Activated T-helper 2 cell treated with anti-CD3 and anti-CD28 coated beads, Interferon-gamma antibody, Interleukin-2, Interleukin-4, amounts not matched to agents 10 μg/mL and 5 μg/mL and 100 μg/mL, durations not matched to agents 14 hours and 24 hours and 36 hours (primary cell): ENCODE measurements around the gene KCNN1. TPM values are rescaled to one million over a fixed set of nuclear protein-coding genes. Genes with fewer than 3 reads are reported as not detected.
"Not testable (repeated sequence)": the region's sequence is repeated elsewhere in the genome, so short reads cannot be mapped to it uniquely, and the experiment has no call there.

Experiments
- DNase-seq: peaks from one replicate; pipeline ENCODE4 v3.0.0; 2021; ENCODE audit warnings: low spot score
- H3K27ac Mint-ChIP-seq: one replicate; pipeline ENCODE4 v1.8.0; 2021; ENCODE audit warnings: mixed read lengths
- H3K27me3 Mint-ChIP-seq: one replicate; pipeline ENCODE4 v1.8.0; 2021; ENCODE audit warnings: low read depth, mixed read lengths
- H3K36me3 Mint-ChIP-seq: one replicate; pipeline ENCODE4 v1.8.0; 2021; ENCODE audit warnings: low read depth, mixed read lengths
- H3K4me1 Mint-ChIP-seq: one replicate; pipeline ENCODE4 v1.8.0; 2021; ENCODE audit warnings: low read depth, mixed read lengths
- H3K4me3 Mint-ChIP-seq: one replicate; pipeline ENCODE4 v1.8.0; 2021; ENCODE audit warnings: low read depth, mild to moderate bottlenecking, moderate library complexity, mixed read lengths
- H3K9me3 Mint-ChIP-seq: one replicate; pipeline ENCODE4 v1.8.0; 2021; ENCODE audit warnings: mixed read lengths
- intact Hi-C: fragments of 100-400 bp; cut with micrococcal nuclease; formaldehyde crosslinking; loops from one replicate; pipeline ENCODE4 v1.15.1; 2023
- total RNA-seq: library from RNA; stranded (reverse); gene quantifications from 2 replicates; pipeline ENCODE4 v1.2.3, GENCODE V29; 2022

The KCNN1 gene
- total RNA-seq, 1 donor from 2014 or later: 0.14 TPM

DNA sequence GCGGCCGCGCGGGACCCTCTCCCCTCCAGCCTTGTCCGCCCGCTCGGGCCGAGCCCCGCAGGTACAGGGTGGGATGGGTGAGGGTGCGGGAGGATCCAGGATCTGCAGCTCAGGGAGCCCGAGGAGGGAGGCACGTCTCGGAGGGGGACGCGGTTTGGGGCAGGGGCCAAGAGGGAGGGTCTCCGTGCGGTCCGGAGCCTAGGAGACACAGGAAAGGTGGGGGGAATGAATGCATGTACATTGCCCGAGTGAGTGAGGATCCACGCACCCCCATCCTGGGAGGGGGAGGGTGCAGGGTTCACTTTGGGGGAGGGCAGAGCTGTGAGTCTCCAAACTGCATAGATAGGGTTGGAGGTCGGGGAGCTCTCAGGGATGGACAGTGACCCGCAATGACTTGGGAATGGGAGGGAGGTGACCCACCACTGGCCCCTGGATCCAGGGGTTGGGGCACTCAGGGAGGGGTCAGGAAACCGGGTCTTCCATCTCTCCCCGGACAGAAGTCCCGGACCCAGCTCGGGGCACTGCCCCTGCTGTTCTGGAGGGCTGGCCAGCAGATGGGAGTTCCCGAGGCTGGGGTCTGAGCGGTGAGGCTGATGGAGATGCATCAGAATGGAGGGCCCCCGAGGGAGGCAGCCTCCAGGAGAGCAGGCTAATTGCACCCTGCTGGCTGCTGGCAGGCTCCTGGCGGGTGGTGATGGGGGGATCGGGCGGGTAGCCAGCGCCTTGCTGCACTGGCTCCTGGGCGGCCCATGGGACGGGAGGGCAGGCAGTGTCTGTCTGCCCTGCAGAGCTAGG is 547 bp downstream of the KCNN1 start:
- H3K4me1 Mint-ChIP-seq: no peaks in the 10 kb centered on the region
- H3K36me3 Mint-ChIP-seq: no peaks in the 10 kb centered on the region
- H3K9me3 Mint-ChIP-seq: no peaks in the 10 kb centered on the region
- intact Hi-C loops: no loop called here
- no peak overlapping the region for H3K27ac Mint-ChIP-seq
- no peak overlapping the region for H3K4me3 Mint-ChIP-seq
- no peak for DNase-seq
- peaks cover 34% of the 10 kb centered on the region for H3K27me3 Mint-ChIP-seq

DNA sequence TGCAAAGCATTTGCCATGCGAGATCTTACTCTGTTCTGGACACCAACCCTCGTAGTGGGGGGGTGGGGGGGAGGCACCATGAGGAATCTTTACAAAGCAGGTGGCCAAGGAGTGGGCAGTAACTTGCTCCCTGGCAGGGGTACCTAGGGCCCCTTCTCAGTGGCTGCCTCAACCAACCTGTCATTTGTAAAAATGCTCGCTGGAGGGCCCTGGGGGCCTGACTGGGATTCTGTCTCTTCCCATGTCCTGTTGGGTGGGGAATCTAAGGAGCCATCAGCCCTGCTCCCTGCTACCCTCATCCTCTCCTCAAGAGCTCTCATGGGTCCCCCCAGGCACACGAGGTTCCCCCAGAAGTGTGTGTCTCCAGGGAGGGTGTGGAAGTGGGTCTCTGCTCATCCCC is 1.5 kb downstream of the KCNN1 start:
- intact Hi-C loops: no loop called here
- no peak for DNase-seq
- Mint-ChIP-seq H3K4me1 (no peaks in the 10 kb centered on the region), H3K36me3 (no peaks in the 10 kb centered on the region), H3K9me3 (no peaks in the 10 kb centered on the region), H3K27ac (no peak overlapping the region), H3K4me3 (no peak overlapping the region), H3K27me3 (peaks cover 36% of the 10 kb centered on the region)

GRCh38 chr19:17969096-17969792 is 2.3 kb downstream of the KCNN1 start:
- H3K4me1 Mint-ChIP-seq: no peaks in the 10 kb centered on the region
- no peak overlapping the region for H3K4me3 Mint-ChIP-seq
- no peak for DNase-seq
- no peak overlapping the region for H3K27ac Mint-ChIP-seq
- intact Hi-C loops: no loop called here
- H3K27me3 Mint-ChIP-seq: peaks cover 34% of the 10 kb centered on the region
- no peaks in the 10 kb centered on the region for H3K36me3 Mint-ChIP-seq
- H3K9me3 Mint-ChIP-seq: no peaks in the 10 kb centered on the region

- Mint-ChIP-seq H3K27ac (no peak overlapping the region), H3K9me3 (no peaks in the 10 kb centered on the region), H3K36me3 (no peaks in the 10 kb centered on the region), H3K4me1 (no peaks in the 10 kb centered on the region), H3K4me3 (no peak overlapping the region), H3K27me3 (peaks cover 11% of the 10 kb centered on the region)
- intact Hi-C loops: no loop called here
- no peak for DNase-seq
Observed at GRCh38 chr19:17972230-17972629, 5.3 kb downstream of the KCNN1 start.

GRCh38 chr19:17973759-17974158 is 6.9 kb downstream of the KCNN1 start:
- no peak for DNase-seq
- H3K4me1 Mint-ChIP-seq: no peaks in the 10 kb centered on the region
- no peak overlapping the region for H3K27ac Mint-ChIP-seq
- no peak overlapping the region for H3K4me3 Mint-ChIP-seq
- intact Hi-C loops: no loop called here
- peaks cover 5% of the 10 kb centered on the region for H3K27me3 Mint-ChIP-seq
- no peaks in the 10 kb centered on the region for H3K9me3 Mint-ChIP-seq
- no peaks in the 10 kb centered on the region for H3K36me3 Mint-ChIP-seq

- Mint-ChIP-seq H3K27me3 (peaks cover 8% of the 10 kb centered on the region), H3K27ac (no peak overlapping the region), H3K9me3 (no peaks in the 10 kb centered on the region), H3K36me3 (no peaks in the 10 kb centered on the region), H3K4me1 (peaks cover 1% of the 10 kb centered on the region), H3K4me3 (no peak overlapping the region)
- intact Hi-C loops: no loop called here
- no peak for DNase-seq
Observed at GRCh38 chr19:17974551-17974950, 7.6 kb downstream of the KCNN1 start.

DNA sequence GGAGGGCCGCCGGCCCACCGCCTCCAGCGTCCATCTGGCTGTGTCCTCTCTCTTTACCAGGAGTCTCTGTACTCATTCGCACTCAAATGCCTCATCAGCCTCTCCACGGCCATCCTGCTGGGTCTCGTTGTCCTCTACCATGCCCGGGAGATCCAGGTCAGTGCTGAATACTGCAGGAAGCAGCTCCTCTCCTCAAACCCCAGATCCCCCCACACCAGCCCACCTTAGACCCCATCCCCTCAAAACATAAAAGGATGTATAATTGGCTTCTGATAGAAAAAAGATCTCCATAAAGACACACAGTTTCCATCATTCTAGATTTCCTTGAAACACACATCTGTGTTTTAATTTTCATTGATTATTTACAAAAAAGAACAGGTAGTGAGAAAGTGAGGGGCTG is 8.1 kb downstream of the KCNN1 start:
- Mint-ChIP-seq H3K4me1 (peaks cover 3% of the 10 kb centered on the region), H3K9me3 (no peaks in the 10 kb centered on the region), H3K36me3 (no peaks in the 10 kb centered on the region), H3K4me3 (no peak overlapping the region), H3K27me3 (peaks cover 10% of the 10 kb centered on the region), H3K27ac (no peak overlapping the region)
- intact Hi-C loops: no loop called here
- DNase-seq: no peak

DNA sequence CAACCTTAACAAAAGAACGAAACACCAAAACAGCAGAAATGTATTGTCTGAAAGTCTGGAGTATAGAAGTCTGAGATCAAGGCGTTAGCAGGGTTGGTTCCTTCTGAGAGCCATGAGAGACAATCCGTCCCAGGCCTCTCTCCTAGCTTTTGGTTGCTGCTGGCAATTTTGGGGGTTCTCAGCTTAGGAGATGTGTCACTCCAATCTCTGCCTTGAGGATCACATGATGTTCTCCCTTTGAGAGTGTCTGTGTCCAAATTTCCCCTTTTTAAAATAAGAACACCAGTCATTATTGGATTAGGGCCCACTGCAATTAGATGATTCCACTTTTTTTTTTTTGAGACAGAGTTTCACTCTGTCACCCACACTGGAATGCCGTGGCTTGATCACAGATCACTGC is 10.1 kb downstream of the KCNN1 start:
- Mint-ChIP-seq H3K4me1 (peaks cover 3% of the 10 kb centered on the region), H3K27ac (no peak overlapping the region), H3K36me3 (no peaks in the 10 kb centered on the region), H3K27me3 (peaks cover 16% of the 10 kb centered on the region), H3K4me3 (no peak overlapping the region), H3K9me3 (no peaks in the 10 kb centered on the region)
- DNase-seq: no peak
- intact Hi-C loops: no loop called here

- peaks cover 3% of the 10 kb centered on the region for H3K4me1 Mint-ChIP-seq
- intact Hi-C loops: no loop called here
- DNase-seq: no peak
- H3K4me3 Mint-ChIP-seq: no peak overlapping the region
- no peaks in the 10 kb centered on the region for H3K9me3 Mint-ChIP-seq
- no peak overlapping the region for H3K27ac Mint-ChIP-seq
- no peaks in the 10 kb centered on the region for H3K36me3 Mint-ChIP-seq
- H3K27me3 Mint-ChIP-seq: peaks cover 16% of the 10 kb centered on the region
Observed at GRCh38 chr19:17977488-17977887, 10.6 kb downstream of the KCNN1 start.

DNA sequence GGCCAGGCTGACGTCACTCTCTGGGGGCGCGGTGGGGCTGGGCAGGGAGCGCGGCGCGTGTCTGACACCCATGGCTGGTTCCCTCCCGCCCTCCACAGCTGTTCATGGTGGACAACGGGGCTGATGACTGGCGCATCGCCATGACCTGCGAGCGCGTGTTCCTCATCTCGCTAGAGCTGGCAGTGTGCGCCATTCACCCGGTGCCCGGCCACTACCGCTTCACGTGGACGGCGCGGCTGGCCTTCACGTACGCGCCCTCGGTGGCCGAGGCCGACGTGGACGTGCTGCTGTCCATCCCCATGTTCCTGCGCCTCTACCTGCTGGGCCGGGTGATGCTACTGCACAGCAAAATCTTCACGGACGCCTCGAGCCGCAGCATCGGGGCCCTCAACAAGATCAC is 14.7 kb downstream of the KCNN1 start:
- H3K9me3 Mint-ChIP-seq: no peaks in the 10 kb centered on the region
- H3K27ac Mint-ChIP-seq: no peak overlapping the region
- peaks cover 14% of the 10 kb centered on the region for H3K27me3 Mint-ChIP-seq
- no peaks in the 10 kb centered on the region for H3K36me3 Mint-ChIP-seq
- intact Hi-C loops: no loop called here
- no peak overlapping the region for H3K4me3 Mint-ChIP-seq
- DNase-seq: no peak
- H3K4me1 Mint-ChIP-seq: peaks cover 3% of the 10 kb centered on the region

GRCh38 chr19:17982430-17982829 is 15.5 kb downstream of the KCNN1 start:
- peaks cover 3% of the 10 kb centered on the region for H3K4me1 Mint-ChIP-seq
- H3K4me3 Mint-ChIP-seq: no peak overlapping the region
- no peak for DNase-seq
- H3K36me3 Mint-ChIP-seq: no peaks in the 10 kb centered on the region
- intact Hi-C loops: no loop called here
- no peak overlapping the region for H3K27ac Mint-ChIP-seq
- no peaks in the 10 kb centered on the region for H3K9me3 Mint-ChIP-seq
- peaks cover 14% of the 10 kb centered on the region for H3K27me3 Mint-ChIP-seq

DNA sequence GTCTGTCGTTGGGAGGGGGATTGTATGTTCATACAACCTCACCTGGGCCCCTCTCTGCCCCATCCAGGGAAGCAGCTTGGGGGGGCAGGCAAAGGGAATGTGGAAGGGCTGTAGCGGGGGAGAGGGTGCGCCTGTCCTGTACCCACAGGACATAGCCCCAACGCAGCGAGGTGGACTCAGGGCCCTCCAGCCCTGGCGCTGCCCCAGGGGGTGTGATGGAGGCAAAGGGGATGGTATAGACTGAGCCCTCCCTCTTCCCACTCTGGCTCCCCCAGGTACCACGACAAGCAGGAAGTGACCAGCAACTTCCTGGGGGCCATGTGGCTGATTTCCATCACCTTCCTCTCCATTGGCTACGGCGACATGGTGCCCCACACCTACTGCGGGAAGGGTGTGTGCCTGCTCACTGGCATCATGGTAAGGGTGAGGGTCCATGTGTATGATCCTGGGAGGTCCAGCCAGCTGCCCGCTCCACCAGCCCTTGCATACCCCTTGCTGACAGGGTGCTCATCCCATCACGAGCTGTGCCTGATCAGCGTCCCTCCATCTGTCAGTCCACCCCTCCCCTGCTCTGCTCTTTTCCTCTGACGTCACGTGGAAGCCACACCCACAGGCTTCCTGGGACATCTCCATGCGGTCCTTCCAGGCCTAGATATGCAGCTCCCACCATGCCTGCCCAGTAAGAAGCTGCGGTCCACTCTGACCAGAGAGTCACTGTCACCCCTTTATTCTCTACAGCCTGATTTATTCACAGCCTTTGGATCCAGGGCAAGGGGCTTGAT is 18.3 kb downstream of the KCNN1 start:
- Mint-ChIP-seq H3K4me3 (no peak overlapping the region), H3K27me3 (peaks cover 5% of the 10 kb centered on the region), H3K4me1 (no peaks in the 10 kb centered on the region), H3K27ac (no peak overlapping the region), H3K36me3 (no peaks in the 10 kb centered on the region), H3K9me3 (no peaks in the 10 kb centered on the region)
- intact Hi-C loops: no loop called here
- no peak for DNase-seq

DNA sequence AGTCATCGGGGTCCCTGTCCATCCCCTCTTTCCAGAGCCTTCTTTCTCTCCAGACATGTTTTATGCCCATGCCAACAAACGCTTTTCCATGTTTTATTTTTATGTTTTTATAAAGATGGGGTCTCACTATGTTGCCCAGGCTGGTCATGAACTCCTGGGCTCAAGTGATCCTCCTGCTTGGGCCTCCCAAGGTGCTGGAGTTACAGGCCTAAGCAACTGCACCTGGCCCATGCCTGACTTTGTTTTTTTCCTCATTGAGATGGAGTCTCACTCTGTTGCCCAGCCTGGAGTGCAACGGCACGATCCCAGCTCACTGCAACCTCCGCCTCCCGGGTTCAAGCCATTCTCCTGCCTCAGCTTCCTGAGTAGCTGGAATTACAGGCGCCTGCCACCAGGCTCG is 19.7 kb downstream of the KCNN1 start:
- intact Hi-C loops, H3K27ac Mint-ChIP-seq, H3K9me3 Mint-ChIP-seq, H3K4me1 Mint-ChIP-seq, DNase-seq, H3K27me3 Mint-ChIP-seq, H3K36me3 Mint-ChIP-seq, H3K4me3 Mint-ChIP-seq: not testable (repeated sequence)
